GM18951 (cell line): ENCODE results near the gene MEPCE.

ENCODE experiments used
- POLR2A ChIP-seq: IDR thresholded peaks from 4 replicates; pipeline ENCODE4 v1.6.1; 2011; ENCODE audit warnings: mild to moderate bottlenecking; ENCODE audit not compliant: insufficient read length, insufficient read depth; ENCODE audit errors: extremely low read depth
- in situ Hi-C: fragments of 300-500 bp; cut with MboI; formaldehyde crosslinking; loops from one replicate; pipeline ENCODE4 v1.12.0; 2022; ENCODE audit warnings: low sequenced_read_pairs, mixed read lengths, inconsistent platforms; ENCODE audit not compliant: unreplicated experiment

MEPCE gene

GRCh38 chr7:100396421-100396982, 33.1 kb upstream of the MEPCE start:
- in situ Hi-C loops = no loop called here
- TF ChIP-seq POLR2A = no peak

DNA sequence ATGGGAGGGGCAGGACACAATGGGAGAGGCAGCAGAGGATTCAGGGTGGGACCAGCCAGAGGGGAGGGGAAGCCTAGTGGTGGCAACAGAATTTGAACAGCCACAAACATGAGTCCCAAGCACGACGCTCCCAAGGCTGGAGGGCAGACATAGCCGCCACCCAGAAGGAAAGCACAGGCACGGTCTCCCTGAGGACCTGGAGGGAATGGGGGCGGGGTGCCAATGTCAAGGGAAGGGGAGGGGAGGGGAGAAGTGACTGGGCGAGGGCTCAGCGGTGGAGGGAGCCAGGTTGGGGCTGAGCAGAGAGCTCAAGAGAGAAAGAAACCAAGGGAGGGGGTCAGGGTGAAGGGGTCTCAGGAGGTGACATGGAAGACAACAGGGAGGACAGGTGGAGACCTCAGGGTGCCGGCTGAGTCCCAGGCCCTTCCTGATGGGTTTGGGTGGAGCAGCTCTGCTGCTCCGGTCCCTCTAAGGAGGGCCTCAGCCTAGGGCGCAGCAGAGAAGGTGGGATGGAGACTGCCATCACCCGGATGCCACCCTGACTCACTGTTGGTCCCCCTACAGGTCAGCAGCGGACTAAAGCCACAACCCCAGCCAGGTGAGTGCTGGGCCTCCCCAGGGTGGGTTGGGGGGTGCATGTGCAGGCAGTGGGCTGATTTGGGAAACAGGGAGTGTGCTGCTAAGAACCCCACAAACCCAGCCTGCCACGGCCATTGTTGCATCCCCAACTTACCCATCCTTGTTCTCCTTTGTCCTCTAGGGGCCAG, 32.1 kb upstream of the MEPCE start:
- TF ChIP-seq POLR2A = no peak
- in situ Hi-C loops = no loop called here

- in situ Hi-C loops = no loop called here
- no peak for TF ChIP-seq POLR2A
Observed at GRCh38 chr7:100398239-100398638, 31.4 kb upstream of the MEPCE start.

DNA sequence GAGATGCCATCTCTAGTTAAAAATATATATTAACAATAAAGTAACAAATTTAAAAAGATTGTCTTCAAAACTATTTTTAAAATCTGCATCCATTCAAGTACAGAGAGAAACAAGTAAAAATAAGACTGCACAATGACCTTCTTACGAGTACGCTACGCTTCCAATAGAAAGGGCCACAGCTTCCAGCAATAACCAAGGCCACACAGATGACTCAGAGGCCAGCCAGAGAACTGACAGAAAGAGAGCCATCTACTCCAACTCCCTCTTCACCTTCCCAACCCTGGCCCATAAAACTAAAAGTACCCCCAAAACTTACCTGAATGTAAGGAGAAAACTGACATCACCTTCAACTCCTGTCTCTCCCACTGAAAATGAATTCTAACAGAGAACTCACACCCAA, 29.6 kb upstream of the MEPCE start:
- no peak for TF ChIP-seq POLR2A
- in situ Hi-C loops = no loop called here

- in situ Hi-C loops = no loop called here
- TF ChIP-seq POLR2A = no peak
Observed at GRCh38 chr7:100400656-100401055, 29.0 kb upstream of the MEPCE start.

DNA sequence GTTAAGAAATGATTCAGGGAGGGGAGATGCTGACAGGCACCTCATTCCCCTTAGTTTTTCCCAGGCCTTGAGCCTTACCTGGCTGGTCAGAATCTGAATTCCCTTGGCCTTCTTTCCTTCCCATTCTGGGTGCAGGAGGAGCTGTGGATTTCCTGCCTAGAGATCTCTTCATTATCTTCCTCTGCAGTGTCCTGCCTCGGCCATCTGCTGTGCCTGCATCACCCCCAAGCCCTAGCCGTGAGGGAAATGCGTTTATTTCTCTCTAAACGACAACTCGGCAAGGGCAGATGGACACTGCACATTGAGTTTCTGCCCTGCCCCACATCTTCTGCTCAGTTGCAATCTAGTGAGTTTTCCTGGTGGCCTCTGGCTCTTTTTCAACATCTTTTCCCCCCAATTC, 27.8 kb upstream of the MEPCE start:
- in situ Hi-C loops = no loop called here
- TF ChIP-seq POLR2A = no peak

GRCh38 chr7:100402241-100402640, 27.4 kb upstream of the MEPCE start:
- TF ChIP-seq POLR2A = no peak
- in situ Hi-C loops = no loop called here

DNA sequence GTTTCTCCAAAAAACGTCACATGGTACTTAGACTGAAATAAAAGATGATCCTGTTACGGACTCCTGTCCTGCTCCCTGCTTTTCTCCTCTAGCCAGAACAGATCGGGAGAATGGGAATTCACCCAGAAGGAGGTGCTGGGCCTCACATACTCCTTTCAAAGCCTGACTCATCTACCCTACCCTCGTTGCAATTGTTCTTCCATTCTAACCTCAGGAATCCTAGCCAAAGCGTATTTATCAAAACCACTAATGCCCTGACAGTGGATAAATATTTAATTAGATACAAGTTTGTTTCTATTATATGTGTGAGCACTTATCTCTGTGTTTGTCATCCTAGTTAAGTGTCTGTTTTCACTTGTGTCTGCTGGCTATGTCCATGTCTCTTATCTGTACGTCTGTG, 22.9 kb upstream of the MEPCE start:
- in situ Hi-C loops = loop anchor here (5.0 kb wide), 1 partner anchor 34 kb away; the partner anchor contains the start of gene PILRA
- no peak for TF ChIP-seq POLR2A

DNA sequence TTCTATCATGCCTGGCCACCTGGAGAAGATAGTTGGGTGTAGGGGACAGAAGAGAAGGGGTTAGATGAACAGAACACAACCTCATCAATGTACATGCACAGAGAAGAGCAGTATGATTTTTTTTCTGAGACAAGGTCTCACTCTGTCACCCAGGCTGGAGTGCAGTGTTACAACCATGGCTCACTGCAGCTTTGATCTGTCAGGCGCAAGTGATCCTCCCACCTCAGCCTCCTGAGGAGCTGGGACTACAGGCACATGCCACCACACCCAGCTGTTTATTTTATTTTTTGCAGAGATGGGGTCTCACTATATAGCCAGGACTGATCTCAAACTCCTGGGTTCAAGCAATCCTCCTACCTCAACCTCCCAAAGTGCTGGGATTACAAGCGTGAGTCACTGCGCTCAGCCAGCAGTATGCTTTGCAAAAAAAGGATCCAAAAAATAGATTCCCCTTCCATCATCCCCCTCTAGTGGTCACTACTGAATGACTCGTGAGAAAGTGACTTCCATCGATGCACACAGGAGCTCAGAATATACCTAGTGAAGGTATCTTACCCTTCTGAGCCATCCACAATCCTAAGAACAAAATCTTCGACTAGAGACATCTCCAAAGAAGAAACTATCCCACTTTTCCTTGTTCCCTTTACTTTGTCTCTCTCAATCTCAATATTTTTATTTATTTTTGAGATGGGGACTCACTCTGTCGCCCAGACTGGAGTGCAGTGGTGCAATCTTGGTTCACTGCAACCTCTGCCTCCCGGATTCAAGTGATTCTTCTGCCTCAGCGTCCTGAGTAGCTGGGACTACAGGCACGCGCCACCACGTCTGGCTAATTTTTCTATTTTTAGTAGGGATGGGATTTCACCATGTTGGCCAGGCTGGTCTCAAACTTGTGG, 22.1 kb upstream of the MEPCE start:
- in situ Hi-C loops = loop anchor here (5.0 kb wide), 1 partner anchor 35 kb away; the partner anchor contains the start of gene PILRA

DNA sequence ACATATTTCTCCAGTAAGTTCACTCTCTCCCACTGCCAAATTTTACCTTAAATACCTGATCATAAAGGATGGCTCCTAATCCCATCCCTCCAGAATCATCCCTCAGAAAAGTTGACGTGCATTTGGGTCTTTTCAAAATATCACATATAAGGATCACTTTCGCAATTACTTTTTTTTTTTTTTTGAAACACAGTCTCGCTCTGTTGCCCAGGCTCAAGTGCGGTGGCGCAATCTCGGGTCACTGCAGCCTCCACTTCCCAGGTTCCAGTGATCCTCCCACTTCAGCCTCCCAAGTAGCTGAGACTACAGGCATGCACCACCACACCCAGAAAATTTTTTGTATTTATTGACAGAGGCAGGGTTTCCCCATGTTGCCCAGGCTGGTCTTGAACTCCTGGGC, 18.5 kb upstream of the MEPCE start:
- TF ChIP-seq POLR2A = no peak
- in situ Hi-C loops = no loop called here

More for the DNA sequence above, 22.1 kb upstream of the MEPCE start:
- no peak for TF ChIP-seq POLR2A

GRCh38 chr7:100413346-100413745, 16.3 kb upstream of the MEPCE start:
- in situ Hi-C loops = no loop called here
- no peak for TF ChIP-seq POLR2A

DNA sequence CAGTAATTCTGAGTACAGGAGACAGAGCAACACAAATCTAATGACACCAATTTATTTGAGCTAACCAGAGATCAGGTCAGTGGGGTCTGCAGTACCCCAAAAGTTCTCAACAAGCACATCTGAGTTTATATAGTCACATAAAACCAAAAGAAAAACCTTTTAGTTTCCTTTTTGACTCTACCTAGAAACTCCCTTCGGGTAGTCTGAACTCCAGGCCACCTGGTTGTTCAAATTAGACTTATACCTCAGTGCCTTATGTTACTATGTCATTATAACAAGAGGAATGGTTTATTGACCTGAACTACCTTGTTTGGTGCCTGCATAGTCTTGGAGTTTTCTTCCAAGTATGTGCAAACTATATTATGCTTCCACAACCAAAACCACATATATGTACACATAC, 15.7 kb upstream of the MEPCE start:
- no peak for TF ChIP-seq POLR2A
- in situ Hi-C loops = no loop called here

GRCh38 chr7:100415448-100415847, 14.2 kb upstream of the MEPCE start:
- TF ChIP-seq POLR2A = no peak
- in situ Hi-C loops = no loop called here
